PC-9 (cell line): ENCODE measurements around the gene SPHK1.

Experiments used
- CTCF ChIP-seq: fragments of 200-600 bp; sonication (generic); conservative IDR thresholded peaks from 2 replicates; pipeline ENCODE4 v1.6.1; 2017; ENCODE audit warnings: mixed run types, antibody characterized with exemption, mild to moderate bottlenecking, moderate library complexity
- EZH2 ChIP-seq: fragments of 200-600 bp; sonication (generic); IDR thresholded peaks from 2 replicates; pipeline ENCODE4 v1.8.0; 2017; ENCODE audit warnings: antibody characterized with exemption, low read depth

GRCh38 chr17:76366247-76366646 is 18.2 kb upstream of the SPHK1 start:
- TF ChIP-seq CTCF (no peak), EZH2 (no peak)
